NT2/D1 (cell line): ENCODE measurements around the gene PHF5A.

Source experiments
- SUZ12 ChIP-seq: IDR thresholded peaks from 2 replicates; pipeline ENCODE4 v1.6.1; 2011; ENCODE audit not compliant: insufficient read length, insufficient read depth; ENCODE audit errors: extremely low read depth
- YY1 ChIP-seq: IDR thresholded peaks from 2 replicates; pipeline ENCODE4 v1.6.1; 2011; ENCODE audit not compliant: insufficient read length, insufficient read depth
- ZNF274 ChIP-seq: IDR thresholded peaks from 2 replicates; pipeline ENCODE4 v1.6.1; 2011; ENCODE audit warnings: mild to moderate bottlenecking, low read depth, low read length

- TF ChIP-seq ZNF274 (no peak), YY1 (no peak), SUZ12 (no peak)
Measured at GRCh38 chr22:41480397-41480735, 11.9 kb upstream of the PHF5A start.
